ENCODE results near the gene ADGRD2. TPM values are rescaled to one million over a fixed set of nuclear protein-coding genes. Genes with fewer than 3 reads are reported as not detected.

The ADGRD2 gene
- total RNA-seq, 1 experiment from 2014 or later: not detected

- Histone ChIP-seq H3K9me3 (ENCODE audit: low read depth, low read length, poor library complexity, severe bottlenecking) (no peaks in the 10 kb centered on the region), H3K36me3 (ENCODE audit: insufficient read depth, low read length, poor library complexity, severe bottlenecking) (no peaks in the 10 kb centered on the region), H3K27ac (ENCODE audit: low read depth, low read length, poor library complexity, severe bottlenecking) (no peak overlapping the region), H3K27me3 (replicated peaks; ENCODE audit: insufficient read depth, low read depth, low read length, poor library complexity) (peaks cover 3% of the 10 kb centered on the region), H3K4me3 (ENCODE audit: low read depth, low read length, poor library complexity, severe bottlenecking) (no peak overlapping the region), H3K4me1 (ENCODE audit: insufficient read depth, low read length, poor library complexity, severe bottlenecking) (no peaks in the 10 kb centered on the region)
- BruUV-seq (replicated peaks): no TSS peak
- intact Hi-C loops (cut with micrococcal nuclease; ENCODE audit: unreplicated experiment): no loop called here
- DNase-seq (ENCODE audit: low spot score): no peak
- TF ChIP-seq EZH2 (IDR thresholded peaks at IDR 0.05; ENCODE audit: borderline replicate concordance, low read depth, low read length, poor library complexity, severe bottlenecking) (no peak), CTCF (conservative IDR thresholded peaks at IDR 0.05; ENCODE audit: low read depth, low read length) (no peak)
- ChIA-PET POLR2A (ENCODE audit: low non-redundant PET) (no interaction called here), CTCF (no interaction called here)
These were observed 17.9 kb downstream of the ADGRD2 start for GRCh38 chr9:124468061-124468740.

- Histone ChIP-seq H3K4me3 (ENCODE audit: low read depth, low read length, poor library complexity, severe bottlenecking) (no peak overlapping the region), H3K27ac (ENCODE audit: low read depth, low read length, poor library complexity, severe bottlenecking) (no peak overlapping the region), H3K36me3 (ENCODE audit: insufficient read depth, low read length, poor library complexity, severe bottlenecking) (no peaks in the 10 kb centered on the region), H3K4me1 (ENCODE audit: insufficient read depth, low read length, poor library complexity, severe bottlenecking) (no peaks in the 10 kb centered on the region), H3K27me3 (replicated peaks; ENCODE audit: insufficient read depth, low read depth, low read length, poor library complexity) (no peaks in the 10 kb centered on the region), H3K9me3 (ENCODE audit: low read depth, low read length, poor library complexity, severe bottlenecking) (no peaks in the 10 kb centered on the region)
- POLR2A ChIA-PET (ENCODE audit: low non-redundant PET): no interaction called here
- DNase-seq (ENCODE audit: low spot score): no peak
- TF ChIP-seq CTCF (conservative IDR thresholded peaks at IDR 0.05; ENCODE audit: low read depth, low read length) (no peak), EZH2 (IDR thresholded peaks at IDR 0.05; ENCODE audit: borderline replicate concordance, low read depth, low read length, poor library complexity, severe bottlenecking) (no peak)
- CTCF ChIA-PET: no interaction called here
- no TSS peak for BruUV-seq (replicated peaks)
- intact Hi-C loops (cut with micrococcal nuclease; ENCODE audit: unreplicated experiment): no loop called here
These were observed 19.0 kb downstream of the ADGRD2 start for GRCh38 chr9:124469011-124469832.

- Histone ChIP-seq H3K27me3 (replicated peaks; ENCODE audit: insufficient read depth, low read depth, low read length, poor library complexity) (no peaks in the 10 kb centered on the region), H3K36me3 (ENCODE audit: insufficient read depth, low read length, poor library complexity, severe bottlenecking) (no peaks in the 10 kb centered on the region), H3K4me3 (ENCODE audit: low read depth, low read length, poor library complexity, severe bottlenecking) (no peak overlapping the region), H3K4me1 (ENCODE audit: insufficient read depth, low read length, poor library complexity, severe bottlenecking) (no peaks in the 10 kb centered on the region), H3K27ac (ENCODE audit: low read depth, low read length, poor library complexity, severe bottlenecking) (no peak overlapping the region), H3K9me3 (ENCODE audit: low read depth, low read length, poor library complexity, severe bottlenecking) (no peaks in the 10 kb centered on the region)
- intact Hi-C loops (cut with micrococcal nuclease; ENCODE audit: unreplicated experiment): no loop called here
- ChIA-PET POLR2A (ENCODE audit: low non-redundant PET) (no interaction called here), CTCF (no interaction called here)
- TF ChIP-seq CTCF (conservative IDR thresholded peaks at IDR 0.05; ENCODE audit: low read depth, low read length) (no peak), EZH2 (IDR thresholded peaks at IDR 0.05; ENCODE audit: borderline replicate concordance, low read depth, low read length, poor library complexity, severe bottlenecking) (no peak)
- no TSS peak for BruUV-seq (replicated peaks)
- no peak for DNase-seq (ENCODE audit: low spot score)
These were observed 20.1 kb downstream of the ADGRD2 start for GRCh38 chr9:124470306-124470705.

All from A673 (cell line).